ENCODE measurements around the gene TBX15.

The TBX15 gene

DNA sequence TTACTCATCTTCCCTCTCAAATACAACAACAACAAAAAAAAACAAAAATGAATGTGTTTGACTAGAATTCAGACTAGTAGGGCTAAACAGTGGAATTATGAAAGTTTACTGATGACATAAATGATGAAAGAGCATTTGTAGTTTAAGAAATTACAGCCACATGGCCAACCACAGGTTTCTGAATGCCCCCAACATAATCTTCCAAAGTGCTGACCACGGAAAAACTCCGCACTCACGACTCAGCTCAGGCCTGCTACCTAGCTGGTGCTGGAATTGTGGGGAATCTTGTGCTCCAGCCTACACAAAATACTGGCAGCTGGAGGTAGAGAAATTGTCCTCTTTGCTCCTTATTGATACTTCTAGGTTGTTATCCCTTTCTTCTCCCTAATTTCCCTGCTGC is 23.6 kb upstream of the TBX15 start:
- TF ChIP-seq, protein P1, sequence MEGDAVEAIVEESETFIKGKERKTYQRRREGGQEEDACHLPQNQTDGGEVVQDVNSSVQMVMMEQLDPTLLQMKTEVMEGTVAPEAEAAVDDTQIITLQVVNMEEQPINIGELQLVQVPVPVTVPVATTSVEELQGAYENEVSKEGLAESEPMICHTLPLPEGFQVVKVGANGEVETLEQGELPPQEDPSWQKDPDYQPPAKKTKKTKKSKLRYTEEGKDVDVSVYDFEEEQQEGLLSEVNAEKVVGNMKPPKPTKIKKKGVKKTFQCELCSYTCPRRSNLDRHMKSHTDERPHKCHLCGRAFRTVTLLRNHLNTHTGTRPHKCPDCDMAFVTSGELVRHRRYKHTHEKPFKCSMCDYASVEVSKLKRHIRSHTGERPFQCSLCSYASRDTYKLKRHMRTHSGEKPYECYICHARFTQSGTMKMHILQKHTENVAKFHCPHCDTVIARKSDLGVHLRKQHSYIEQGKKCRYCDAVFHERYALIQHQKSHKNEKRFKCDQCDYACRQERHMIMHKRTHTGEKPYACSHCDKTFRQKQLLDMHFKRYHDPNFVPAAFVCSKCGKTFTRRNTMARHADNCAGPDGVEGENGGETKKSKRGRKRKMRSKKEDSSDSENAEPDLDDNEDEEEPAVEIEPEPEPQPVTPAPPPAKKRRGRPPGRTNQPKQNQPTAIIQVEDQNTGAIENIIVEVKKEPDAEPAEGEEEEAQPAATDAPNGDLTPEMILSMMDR (IDR thresholded peaks at IDR 0.05): no peak

DNA sequence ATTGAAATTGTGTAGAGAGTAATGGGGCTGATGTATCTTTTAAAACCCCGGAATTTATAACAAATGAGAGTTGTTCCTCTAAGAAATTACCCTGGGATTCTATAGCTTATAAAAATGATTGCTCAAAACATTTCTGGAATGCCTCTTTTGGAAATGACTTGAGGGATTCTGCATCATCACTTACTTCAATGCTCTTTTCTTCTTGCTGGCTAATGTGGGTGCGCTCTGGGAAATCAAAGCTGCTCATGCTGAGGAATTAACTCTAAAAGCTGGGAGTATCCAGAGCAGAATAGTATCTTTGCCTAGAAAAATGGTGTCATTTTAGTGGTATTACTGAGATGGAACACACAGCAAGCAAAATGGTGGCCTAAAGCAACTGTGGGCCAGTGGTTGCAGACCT is 23.0 kb upstream of the TBX15 start:
- TF ChIP-seq, protein P1 (IDR thresholded peaks at IDR 0.05): no peak

DNA sequence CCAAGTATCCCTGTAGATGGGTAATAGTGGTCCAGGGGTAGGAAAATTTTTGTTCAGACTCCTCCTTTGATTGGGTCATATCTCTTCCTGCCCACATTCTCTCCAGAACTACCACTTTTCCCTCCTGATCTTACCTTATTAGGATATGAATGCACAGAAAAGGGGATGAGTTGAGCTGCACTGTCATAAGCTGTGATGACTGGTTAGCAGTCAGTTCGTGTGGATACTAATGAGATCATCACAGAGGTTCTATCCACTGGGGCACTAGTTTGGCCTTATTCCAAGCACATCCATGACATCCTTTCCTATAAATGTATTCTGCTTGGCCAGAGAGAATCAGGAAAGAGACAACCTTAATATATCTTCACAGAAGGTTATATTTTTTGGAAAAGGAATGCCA is 22.1 kb upstream of the TBX15 start:
- TF ChIP-seq, protein P1 (IDR thresholded peaks at IDR 0.05): no peak

DNA sequence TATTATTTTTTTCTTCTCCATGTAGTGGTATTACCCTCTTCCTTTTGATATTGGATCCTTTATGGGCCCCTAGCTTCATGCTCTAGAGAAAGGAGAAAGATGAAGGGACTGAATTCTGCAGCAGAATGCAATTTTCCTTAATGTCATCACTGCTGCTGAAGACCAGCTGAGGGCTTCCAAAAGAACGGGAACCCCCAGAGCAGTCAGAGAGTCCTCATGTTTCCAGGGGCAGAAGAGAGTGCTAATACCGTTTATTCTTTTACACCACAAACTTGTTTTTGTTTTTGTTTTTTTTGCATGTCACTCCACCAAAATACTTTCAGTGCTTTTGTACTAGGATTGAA is 21.1 kb upstream of the TBX15 start:
- TF ChIP-seq, protein P1 (IDR thresholded peaks at IDR 0.05): no peak

DNA sequence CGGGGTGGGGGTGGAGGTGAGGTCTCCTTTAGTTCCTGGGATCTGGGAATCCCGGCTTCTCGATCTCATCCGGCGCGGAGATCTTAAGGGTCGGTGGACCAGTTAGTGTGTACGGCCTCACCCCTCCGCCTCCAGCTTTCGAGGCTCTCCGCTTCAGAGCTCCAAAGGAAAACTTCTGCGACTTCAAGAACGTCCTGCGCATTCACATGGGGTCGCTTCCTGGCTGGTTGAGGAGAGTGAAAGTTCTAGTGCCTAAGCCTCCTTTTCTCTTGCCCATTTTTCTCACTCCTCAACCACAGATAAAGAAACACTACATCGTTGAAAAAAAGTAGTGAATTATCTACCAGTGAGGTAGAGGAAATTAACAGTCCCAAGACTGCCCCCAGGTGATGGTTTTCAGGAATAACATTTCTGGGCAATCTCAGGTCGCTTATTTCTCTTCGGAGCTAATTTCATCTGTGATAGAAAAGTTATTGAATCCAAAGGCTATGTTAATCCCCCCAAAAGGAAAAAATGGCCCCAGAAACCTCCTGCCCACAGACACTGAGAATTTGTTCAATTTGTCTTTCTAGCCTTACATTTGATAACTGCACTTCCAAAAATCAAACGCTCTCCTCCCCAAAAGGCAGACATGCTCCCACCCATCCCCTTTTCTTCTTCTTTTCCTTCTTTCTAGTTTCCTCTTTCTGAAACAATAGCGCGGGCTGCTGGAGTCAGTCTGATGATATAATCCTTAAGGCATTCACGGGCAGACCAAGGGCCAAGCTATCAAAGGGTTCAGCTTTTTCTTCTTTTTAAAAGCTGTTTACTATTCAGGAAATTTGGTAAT is 20.6 kb upstream of the TBX15 start:
- TF ChIP-seq, protein P1 (IDR thresholded peaks at IDR 0.05): peak; percentile 61

DNA sequence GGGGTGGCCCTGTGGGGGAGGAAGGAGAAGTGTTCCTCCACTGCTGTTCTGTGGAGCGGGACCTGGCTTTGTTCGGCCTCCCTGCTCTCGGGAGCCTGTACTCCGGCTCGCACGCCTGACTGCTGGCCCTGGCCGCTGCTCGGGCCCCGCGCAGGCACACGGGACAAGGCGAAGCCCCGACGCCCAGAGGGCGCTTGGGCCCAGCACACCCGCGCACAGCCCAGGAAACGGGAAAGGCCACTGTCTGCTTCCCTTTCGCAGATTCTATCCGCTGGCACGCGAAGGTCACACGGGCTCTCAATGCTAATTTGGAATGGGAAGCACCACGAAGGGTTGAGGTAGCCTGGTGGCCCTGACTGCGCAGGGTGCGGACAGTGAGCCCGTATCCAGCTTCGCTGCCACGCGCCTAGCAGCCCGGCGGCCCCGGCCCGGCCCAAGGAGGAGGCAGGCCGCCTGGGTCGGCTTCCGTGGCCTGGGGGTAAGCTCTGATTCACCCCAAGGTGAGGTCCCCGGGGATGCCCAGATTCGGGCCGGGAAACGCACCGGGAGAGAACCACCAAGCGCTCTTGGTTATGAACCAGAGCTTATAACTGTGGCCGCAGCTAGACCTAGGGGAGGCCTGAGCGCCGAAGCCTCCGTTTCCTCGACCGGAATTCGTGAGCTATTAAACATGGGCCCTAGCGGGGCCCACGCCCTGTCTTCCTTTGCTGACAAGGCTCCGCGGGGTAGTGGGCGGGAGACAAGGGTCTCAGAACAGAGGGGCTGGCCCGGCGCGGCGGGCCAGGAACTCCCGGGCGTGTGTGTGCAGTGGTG is 19.7 kb upstream of the TBX15 start:
- TF ChIP-seq, protein P1 (IDR thresholded peaks at IDR 0.05): no peak

DNA sequence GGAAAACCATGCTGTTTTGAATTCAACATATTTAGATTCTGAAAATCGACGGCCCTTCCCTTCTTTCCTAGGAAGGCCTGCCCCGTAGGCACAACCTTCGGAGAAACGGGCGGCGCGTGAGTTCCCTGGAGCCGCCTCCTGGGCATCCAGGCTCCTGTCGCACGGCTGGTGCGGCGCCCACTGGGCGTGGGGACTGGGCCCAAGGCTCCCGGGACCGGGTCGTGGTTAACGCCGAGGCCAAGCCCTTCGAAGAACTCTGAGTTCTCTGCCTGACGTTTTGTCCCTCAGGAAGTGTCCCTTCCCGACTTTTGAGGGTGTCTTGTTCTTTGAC is 19.2 kb upstream of the TBX15 start:
- TF ChIP-seq, protein P1 (IDR thresholded peaks at IDR 0.05): no peak

Data from LNCAP (cell line).